Endothelial cell of umbilical vein (primary cell): Measurements from ENCODE around the gene FAM181A. TPM values are rescaled to one million over a fixed set of nuclear protein-coding genes. Genes with fewer than 3 reads are reported as not detected.

ENCODE experiments used
- BruUV-seq: library from RNA; stranded (reverse); fragments of 400-500 nt; replicated peaks from 2 replicates; lab custom pipeline; 2021; lab: Mats Ljungman, UMichigan
- CTCF ChIA-PET: fragments of 300-600, 350-600 bp; sonication (Branson Sonifier 250); formaldehyde crosslinking; loops from one replicate; lab custom pipeline; 2021; ENCODE audit warnings: antibody characterized with exemption, inconsistent platforms; lab: Charles Lee
- POLR2A ChIA-PET: fragments of 300-600, 350-600 bp; sonication (Branson Sonifier 250); formaldehyde crosslinking; loops from one replicate; lab custom pipeline; 2021; ENCODE audit warnings: antibody characterized with exemption, inconsistent platforms; lab: Charles Lee
- DNase-seq: peaks from one replicate; pipeline ENCODE4 v3.0.0-alpha.2; 2011; ENCODE audit warnings: low read depth, low spot score
- FAIRE-seq: peaks from 2 replicates; lab custom pipeline; 2011; peaks lifted over from hg19 to GRCh38; lab: Jason Lieb, UNC
- H2AFZ ChIP-seq: 2 replicates; pipeline ENCODE4 v1.6.0; 2012; ENCODE audit warnings: low read depth, low read length, control low read depth, inconsistent platforms
- H3K27ac ChIP-seq: 2 replicates; pipeline ENCODE4 v1.5.1; 2011; ENCODE audit warnings: low read depth, mild to moderate bottlenecking, control low read depth, low read length, moderate library complexity; ENCODE audit not compliant: insufficient read depth
- H3K27me3 ChIP-seq, 2 experiments: 2 replicates each; pipeline versions ENCODE4 v1.6.0 to v1.6.1; 2011; ENCODE audit warnings: low read length in 2 of 2, mixed read lengths in 1 of 2; ENCODE audit not compliant: control insufficient read depth in 2 of 2, insufficient read depth in 2 of 2
- H3K36me3 ChIP-seq, 2 experiments: 2 replicates in 1 of 2; 3 replicates in 1 of 2; pipeline ENCODE4 v1.5.1; 2011; ENCODE audit warnings: low read length in 2 of 2, mild to moderate bottlenecking in 1 of 2, moderate library complexity in 1 of 2; ENCODE audit not compliant: control insufficient read depth in 2 of 2, insufficient read depth in 2 of 2; ENCODE audit errors: extremely low read depth in 1 of 2
- H3K4me1 ChIP-seq: 3 replicates; pipeline ENCODE4 v1.5.1; 2011; ENCODE audit warnings: mild to moderate bottlenecking, low read length; ENCODE audit not compliant: control insufficient read depth, insufficient read depth; ENCODE audit errors: extremely low read depth
- H3K4me2 ChIP-seq: 2 replicates; pipeline ENCODE4 v1.6.1; 2011; ENCODE audit warnings: low read length, control low read depth, mixed read lengths; ENCODE audit not compliant: insufficient read depth
- H3K4me3 ChIP-seq, 3 experiments: fragments of 200-600 bp in 1 of 3; sonication (generic), shearing (Covaris generic) in 1 of 3; replicated peaks in 1 of 3; 2 replicates each; pipeline ENCODE4 v1.5.1; 2011 to 2016; ENCODE audit warnings: control low read depth in 3 of 3, low read length in 3 of 3, mild to moderate bottlenecking in 2 of 3, inconsistent platforms in 1 of 3, low read depth in 1 of 3, moderate library complexity in 1 of 3; ENCODE audit not compliant: insufficient read depth in 1 of 3
- H3K79me2 ChIP-seq: 2 replicates; pipeline ENCODE4 v1.6.0; 2012; ENCODE audit warnings: low read length, inconsistent platforms; ENCODE audit not compliant: control insufficient read depth, insufficient read depth
- H3K9ac ChIP-seq: replicated peaks from 2 replicates; pipeline ENCODE3; 2011; ENCODE audit warnings: low read length, control low read depth; ENCODE audit not compliant: insufficient read depth; ENCODE audit errors: extremely low read depth
- H3K9me1 ChIP-seq: replicated peaks from 3 replicates; pipeline ENCODE4 v1.6.0; 2011; ENCODE audit warnings: mild to moderate bottlenecking, low read length; ENCODE audit not compliant: control insufficient read depth, insufficient read depth; ENCODE audit errors: extremely low read depth
- H3K9me3 ChIP-seq: replicated peaks from 2 replicates; pipeline ENCODE4 v1.5.1; 2012; ENCODE audit warnings: low read length, inconsistent platforms; ENCODE audit not compliant: control insufficient read depth, insufficient read depth
- H4K20me1 ChIP-seq: replicated peaks from 2 replicates; pipeline ENCODE3; 2011; ENCODE audit warnings: mild to moderate bottlenecking, low read length; ENCODE audit not compliant: control insufficient read depth, insufficient read depth; ENCODE audit errors: extremely low read depth
- EZH2 ChIP-seq: IDR thresholded peaks from 2 replicates; pipeline ENCODE4 v1.6.1; 2012; ENCODE audit warnings: borderline replicate concordance, low read depth, mild to moderate bottlenecking, moderate library complexity, low read length, inconsistent platforms; ENCODE audit not compliant: severe bottlenecking
- FOS ChIP-seq: IDR thresholded peaks from 2 replicates; pipeline ENCODE4 v1.6.1; 2011; ENCODE audit warnings: mild to moderate bottlenecking, low read length, moderate library complexity, borderline replicate concordance; ENCODE audit not compliant: insufficient read depth
- GATA2 ChIP-seq: IDR thresholded peaks from 2 replicates; pipeline ENCODE4 v1.7.0; 2011; ENCODE audit warnings: low read depth, mild to moderate bottlenecking, moderate library complexity, mixed read lengths, low read length; ENCODE audit not compliant: insufficient read length, insufficient read depth
- JUN ChIP-seq: IDR thresholded peaks from 2 replicates; pipeline ENCODE4 v1.6.1; 2011; ENCODE audit warnings: borderline replicate concordance, low read depth; ENCODE audit not compliant: insufficient read length, insufficient read depth
- MYC ChIP-seq: IDR thresholded peaks from one replicate; pipeline ENCODE4 v1.6.1; 2011; ENCODE audit warnings: mild to moderate bottlenecking, low read depth, low read length
- POLR2A ChIP-seq: IDR thresholded peaks from 2 replicates; pipeline ENCODE4 v1.6.1; 2012; ENCODE audit warnings: low read depth, mild to moderate bottlenecking, control low read depth, low read length
- POLR2AphosphoS5 ChIP-seq: IDR thresholded peaks from 2 replicates; pipeline ENCODE4 v1.6.1; 2012; ENCODE audit warnings: low read depth, mild to moderate bottlenecking, control low read depth, low read length, moderate library complexity; ENCODE audit not compliant: insufficient read depth
- dilution Hi-C: fragments of 300-500 bp; cut with MboI; formaldehyde crosslinking; loops from one replicate; pipeline ENCODE4 v1.15.0; 2019; ENCODE audit warnings: low sequenced_read_pairs; ENCODE audit not compliant: extremely low pct_ligation_motif_present
- intact Hi-C: fragments of 100-400 bp; cut with micrococcal nuclease; formaldehyde crosslinking; loops from one replicate; pipeline ENCODE4 v1.10.0; 2022
- polyA plus RNA-seq, 4 experiments: library from polyadenylated mRNA; depleted of rRNA in 3 of 4; stranded (reverse) in 3 of 4; unstranded in 1 of 4; fragments of >200 nt; gene quantifications; 2 replicates each; pipeline versions ENCODE4 v1.2.1 to v1.2.3, GENCODE V29; 2011 to 2012; ENCODE audit warnings: missing spikeins in 1 of 4
- total RNA-seq: library from RNA; stranded (reverse); gene quantifications from 2 replicates; pipeline ENCODE4 v1.2.3, GENCODE V29; 2021
- TF ChIP-seq, protein P1 (sequence below): IDR thresholded peaks from 2 replicates; pipeline ENCODE4 v1.6.1; 2011; ENCODE audit not compliant: insufficient read depth, insufficient read length
- TF ChIP-seq, protein P2 (sequence below), 2 donors: IDR thresholded peaks; 1 replicate in 1 of 2; 2 replicates in 1 of 2; pipeline ENCODE4 v1.5.1; 2011; ENCODE audit warnings: low read length in 2 of 2, mild to moderate bottlenecking in 2 of 2, moderate library complexity in 2 of 2, control low read depth in 1 of 2, inconsistent platforms in 1 of 2, low read depth in 1 of 2; ENCODE audit not compliant: insufficient read depth in 1 of 2; ENCODE audit errors: extremely low read depth in 1 of 2

The FAM181A gene
- total and polyA plus RNA-seq, 2 donors (not counting 3 experiments of a cell fraction or from before 2014, with no cell fraction given), result not detected

DNA sequence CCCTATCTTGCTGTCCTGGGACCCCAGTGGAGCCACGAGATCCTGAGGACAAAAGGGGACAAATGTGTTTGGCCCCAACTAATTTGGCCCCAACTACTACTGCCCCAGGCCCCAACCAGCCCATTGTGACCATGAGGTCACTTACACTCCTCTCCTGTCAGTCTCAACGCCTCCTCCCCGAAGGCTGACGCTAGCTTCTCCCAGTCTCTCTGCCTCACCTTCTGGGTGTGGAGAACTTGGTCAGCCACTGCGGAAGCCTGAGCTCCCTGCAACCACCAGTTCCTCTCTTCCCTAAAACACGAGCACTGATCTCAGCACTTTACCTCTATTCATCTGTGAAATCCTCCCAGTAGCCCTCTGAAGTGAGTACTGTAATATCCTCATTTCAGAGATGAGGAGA, 13.3 kb downstream of the FAM181A start:
- Histone ChIP-seq H4K20me1 (no peaks in the 10 kb centered on the region), H3K9me1 (no peaks in the 10 kb centered on the region), H3K4me1 (no peaks in the 10 kb centered on the region), H3K36me3 (no peaks in the 10 kb centered on the region), H3K4me3 (no peak overlapping the region), H2AFZ (no peak overlapping the region), H3K9me3 (no peaks in the 10 kb centered on the region), H3K27ac (no peak overlapping the region), H3K79me2 (no peaks in the 10 kb centered on the region), H3K27me3 (peaks cover 0 to 3% of the 10 kb centered on the region in 2 experiments), H3K4me2 (no peak overlapping the region), H3K9ac (no peak overlapping the region)
- intact Hi-C loops, result no loop called here
- ChIA-PET CTCF (interaction anchor here (0.7 to 10.0 kb wide), 35 partner anchors 9 to 240 kb away, joined by 3 to 368 read pairs (median 8); partner anchors contain the start of genes CCDC197, FAM181A, IFI27L2 and OTUB2), POLR2A (no interaction called here)
- BruUV-seq, result no TSS peak
- TF ChIP-seq FOS (no peak), JUN (no peak), POLR2A (no peak), EZH2 (no peak), POLR2AphosphoS5 (no peak), MYC (no peak)
- TF ChIP-seq, protein P1, sequence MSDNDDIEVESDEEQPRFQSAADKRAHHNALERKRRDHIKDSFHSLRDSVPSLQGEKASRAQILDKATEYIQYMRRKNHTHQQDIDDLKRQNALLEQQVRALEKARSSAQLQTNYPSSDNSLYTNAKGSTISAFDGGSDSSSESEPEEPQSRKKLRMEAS, result no peak
- no peak for DNase-seq
- no peak for FAIRE-seq
- dilution Hi-C loops, result no loop called here

DNA sequence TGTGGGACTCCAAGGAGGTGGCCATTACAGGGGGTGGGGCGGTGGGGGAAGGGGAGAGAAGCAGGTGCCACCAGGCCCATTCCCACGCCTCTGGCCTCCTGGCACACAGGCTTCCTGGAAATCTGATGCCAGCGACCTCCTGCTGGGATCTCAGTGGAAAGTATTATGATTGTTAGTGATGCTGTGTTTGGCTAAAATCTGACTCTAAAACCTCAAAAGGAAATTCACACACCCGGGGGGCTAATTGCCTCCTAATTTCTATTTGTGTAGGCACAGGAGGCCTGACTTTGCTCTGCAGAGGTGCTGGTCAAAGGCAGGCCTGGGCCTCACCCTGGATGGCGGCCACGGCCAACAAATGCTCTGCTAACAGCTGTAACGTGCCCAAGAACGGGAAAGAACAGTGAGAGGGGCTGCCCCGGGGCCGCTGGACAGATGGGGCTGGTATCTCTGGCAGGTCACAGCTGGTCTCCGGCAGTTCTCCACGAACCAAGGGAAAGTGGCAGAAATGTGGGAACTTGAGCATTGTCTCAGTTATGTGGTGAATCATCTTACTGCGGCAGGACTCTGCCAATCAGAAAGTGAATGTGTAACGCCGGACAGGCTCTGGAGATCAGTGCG, 14.3 kb downstream of the FAM181A start:
- no TSS peak for BruUV-seq

More for the DNA sequence above, 14.3 kb downstream of the FAM181A start:
- Histone ChIP-seq H4K20me1 (no peaks in the 10 kb centered on the region), H3K9ac (no peak overlapping the region), H2AFZ (no peak overlapping the region), H3K9me1 (no peaks in the 10 kb centered on the region), H3K4me1 (peaks cover 3% of the 10 kb centered on the region), H3K27me3 (peaks cover 1 to 3% of the 10 kb centered on the region in 2 experiments), H3K4me2 (no peak overlapping the region), H3K4me3 (no peak overlapping the region), H3K27ac (no peak overlapping the region), H3K9me3 (no peaks in the 10 kb centered on the region), H3K36me3 (no peaks in the 10 kb centered on the region), H3K79me2 (no peaks in the 10 kb centered on the region)
- ChIA-PET CTCF (interaction anchor here (1.9 to 10.0 kb wide), 6 partner anchors 17 to 196 kb away, joined by 5 to 368 read pairs (median 56); partner anchors contain the start of gene CCDC197), POLR2A (no interaction called here)
- DNase-seq (no peak), FAIRE-seq (no peak)
- dilution Hi-C loops, result no loop called here
- TF ChIP-seq GATA2 (no peak), JUN (no peak), MYC (no peak), EZH2 (no peak), POLR2AphosphoS5 (no peak), FOS (no peak), POLR2A (no peak)
- TF ChIP-seq, protein P2, sequence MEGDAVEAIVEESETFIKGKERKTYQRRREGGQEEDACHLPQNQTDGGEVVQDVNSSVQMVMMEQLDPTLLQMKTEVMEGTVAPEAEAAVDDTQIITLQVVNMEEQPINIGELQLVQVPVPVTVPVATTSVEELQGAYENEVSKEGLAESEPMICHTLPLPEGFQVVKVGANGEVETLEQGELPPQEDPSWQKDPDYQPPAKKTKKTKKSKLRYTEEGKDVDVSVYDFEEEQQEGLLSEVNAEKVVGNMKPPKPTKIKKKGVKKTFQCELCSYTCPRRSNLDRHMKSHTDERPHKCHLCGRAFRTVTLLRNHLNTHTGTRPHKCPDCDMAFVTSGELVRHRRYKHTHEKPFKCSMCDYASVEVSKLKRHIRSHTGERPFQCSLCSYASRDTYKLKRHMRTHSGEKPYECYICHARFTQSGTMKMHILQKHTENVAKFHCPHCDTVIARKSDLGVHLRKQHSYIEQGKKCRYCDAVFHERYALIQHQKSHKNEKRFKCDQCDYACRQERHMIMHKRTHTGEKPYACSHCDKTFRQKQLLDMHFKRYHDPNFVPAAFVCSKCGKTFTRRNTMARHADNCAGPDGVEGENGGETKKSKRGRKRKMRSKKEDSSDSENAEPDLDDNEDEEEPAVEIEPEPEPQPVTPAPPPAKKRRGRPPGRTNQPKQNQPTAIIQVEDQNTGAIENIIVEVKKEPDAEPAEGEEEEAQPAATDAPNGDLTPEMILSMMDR (IDR thresholded peaks at IDR 0.05; ENCODE audit: extremely low read depth in 1 of 2, insufficient read depth in 1 of 2, low read depth in 1 of 2, low read length in 2 of 2), result no peak
- TF ChIP-seq, protein P1, result no peak
- intact Hi-C loops, result no loop called here
